SK-N-SH treated with all-trans-retinoic acid at 6 μM for 48 hours (cell line): Measurements from ENCODE around the gene SRGAP2B.
"Not testable (repeated sequence)": the region's sequence is repeated elsewhere in the genome, so short reads cannot be mapped to it uniquely, and the experiment has no call there.

Source experiments
- OSR1 ChIP-seq: fragments of 250-450 bp; sonication (Bioruptor Pico); IDR thresholded peaks from 2 replicates; pipeline ENCODE4 v1.8.0; 2022; ENCODE audit warnings: moderate library complexity, mild to moderate bottlenecking, inconsistent platforms
- SNAI2 ChIP-seq: fragments of 250-450 bp; sonication (Bioruptor Pico); IDR thresholded peaks from 2 replicates; pipeline ENCODE4 v1.5.0; 2020; ENCODE audit warnings: mild to moderate bottlenecking, moderate library complexity
- TSHZ2 ChIP-seq: fragments of 250-450 bp; sonication (Bioruptor Pico); IDR thresholded peaks from 2 replicates; pipeline ENCODE4 v1.5.0; 2020; ENCODE audit warnings: mild to moderate bottlenecking, moderate library complexity
- ZFP30 ChIP-seq: fragments of 450-650 bp; formaldehyde crosslinking; IDR thresholded peaks from 2 replicates; pipeline ENCODE4 v1.5.0; 2022; ENCODE audit warnings: mild to moderate bottlenecking, moderate library complexity

- not testable (repeated sequence) for TF ChIP-seq TSHZ2 (CRISPR knock-in tag); ZFP30 (CRISPR knock-in tag); SNAI2; OSR1 (CRISPR knock-in tag)
Observed at GRCh38 chr1:144961604-144962583, 133.2 kb downstream of the SRGAP2B start.
